NCI-H1930 (cell line): Measurements from ENCODE around the gene SAMD4B.

Source experiments
- DNase-seq, 2 experiments: peaks; one replicate each; lab custom pipeline; 2025; lab: John Stamatoyannopoulos, UW

The SAMD4B gene

GRCh38 chr19:39427707-39428106, 85.5 kb downstream of the SAMD4B start:
- DNase-seq, result no peak

GRCh38 chr19:39428283-39429112, 86.3 kb downstream of the SAMD4B start:
- DNase-seq, result no peak

GRCh38 chr19:39430675-39431593, 88.7 kb downstream of the SAMD4B start:
- no peak for DNase-seq

GRCh38 chr19:39432677-39433025, 90.4 kb downstream of the SAMD4B start:
- DNase-seq, result no peak

- no peak for DNase-seq
These were observed 91.4 kb downstream of the SAMD4B start for GRCh38 chr19:39433480-39434079.

GRCh38 chr19:39434123-39435076, 92.2 kb downstream of the SAMD4B start:
- no peak for DNase-seq
